ENCODE results near the gene HINFP. TPM values are rescaled to one million over a fixed set of nuclear protein-coding genes. Genes with fewer than 3 reads are reported as not detected.

The HINFP gene
- total and polyA plus RNA-seq, 9 of the 15 experiments (the other 6 are each of a cell fraction or from before 2014, with no cell fraction given): 13.8 to 34.1 (median 22.5) TPM

GRCh38 chr11:119085437-119085847 lies 35.9 kb upstream of the HINFP start (continued):
- no peak for TF ChIP-seq ZNF398 (CRISPR knock-in tag; IDR thresholded peaks at IDR 0.05)
- TF ChIP-seq CREB1 (IDR thresholded peaks at IDR 0.05): 0 out of 2 replicates have a peak, but pooled peaks have one; percentile 26
- TF ChIP-seq CREB1 (CRISPR knock-in tag; IDR thresholded peaks at IDR 0.05): no peak
- no peak for TF ChIP-seq ZNF740 (CRISPR knock-in tag; IDR thresholded peaks at IDR 0.05)
- TF ChIP-seq ZNF740 (tag; IDR thresholded peaks at IDR 0.05): no peak
- no peak for TF ChIP-seq HNRNPK (IDR thresholded peaks at IDR 0.05; ENCODE audit: low read depth, low read length, poor library complexity, severe bottlenecking)
- TF ChIP-seq SREBF1 (IDR thresholded peaks at IDR 0.05; ENCODE audit: borderline replicate concordance, low read depth, low read length): no peak
- TF ChIP-seq HDAC3 (IDR thresholded peaks at IDR 0.05; ENCODE audit: borderline replicate concordance, partially characterized antibody): peak; percentile 70
- TF ChIP-seq KAT2B (IDR thresholded peaks at IDR 0.05; ENCODE audit: low read depth, low read length): no peak
- TF ChIP-seq FOXK2 (conservative IDR thresholded peaks at IDR 0.05 in 1 of 2, IDR thresholded peaks at IDR 0.05 in 1 of 2; ENCODE audit: low read depth in 2 of 2): no peak
- no peak for TF ChIP-seq ZBED1 (IDR thresholded peaks at IDR 0.05)
- TF ChIP-seq ZNF41 (CRISPR knock-in tag; conservative IDR thresholded peaks at IDR 0.05): no peak
- no peak for TF ChIP-seq ZBTB17 (CRISPR knock-in tag; IDR thresholded peaks at IDR 0.05)
- TF ChIP-seq ZNF146 (CRISPR knock-in tag; IDR thresholded peaks at IDR 0.05; ENCODE audit: unreplicated experiment): no peak
- no peak for TF ChIP-seq HBP1 (CRISPR knock-in tag; IDR thresholded peaks at IDR 0.05)
- no peak for TF ChIP-seq ELK1 (CRISPR knock-in tag; IDR thresholded peaks at IDR 0.05)
- 0 out of 2 replicates have a peak, but pooled peaks have one; percentile 65 for TF ChIP-seq XRCC5 (IDR thresholded peaks at IDR 0.05; ENCODE audit: low read depth, low read length)
- TF ChIP-seq DDX20 (tag; IDR thresholded peaks at IDR 0.05; ENCODE audit: low read depth): no peak
- TF ChIP-seq MTA3 (IDR thresholded peaks at IDR 0.05; ENCODE audit: borderline replicate concordance): peak; percentile 83
- TF ChIP-seq ZBTB49 (CRISPR knock-in tag; IDR thresholded peaks at IDR 0.05; ENCODE audit: borderline replicate concordance): no peak
